ENCODE data around the gene GGCX.

GGCX gene

DNA sequence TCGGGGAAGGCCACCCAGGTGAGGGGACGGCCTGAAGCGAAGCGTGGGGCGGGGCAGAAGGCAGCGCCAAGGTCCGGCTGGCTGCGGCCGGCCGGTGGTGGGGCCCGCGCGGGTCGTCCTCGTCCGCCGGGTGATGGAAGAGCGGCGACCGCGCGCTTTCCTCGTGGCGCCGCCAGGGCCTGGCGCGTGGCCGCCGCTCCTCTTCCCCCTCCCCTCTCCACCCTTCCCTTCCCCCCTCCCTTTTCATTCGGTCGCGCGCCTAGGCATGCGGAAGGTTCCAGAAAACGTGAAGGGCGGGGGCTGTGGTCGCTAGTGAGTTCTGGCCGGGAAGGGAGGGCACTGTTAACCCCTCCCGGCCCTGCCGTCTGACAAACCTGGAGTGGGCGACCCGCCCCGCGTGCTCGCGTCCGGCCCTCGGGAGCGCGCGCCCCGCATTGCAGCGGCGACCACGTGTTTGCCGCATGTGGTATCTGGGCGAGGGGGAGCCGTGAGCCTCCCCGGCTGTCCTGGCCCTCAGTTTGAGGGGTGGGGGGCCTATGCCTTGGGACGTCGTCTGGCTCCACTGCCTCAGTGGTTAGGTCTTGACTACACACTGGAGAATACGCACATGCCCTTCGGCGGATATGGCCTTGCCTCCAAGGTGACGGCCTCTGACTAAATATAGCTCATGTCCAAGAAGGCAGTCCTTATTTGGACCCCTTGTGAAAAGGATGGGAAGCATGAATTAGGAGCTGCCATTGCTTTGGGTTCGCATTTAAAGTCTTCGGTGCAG is 21.7 kb downstream of the GGCX start:
- DNase-seq: no peak

DNA sequence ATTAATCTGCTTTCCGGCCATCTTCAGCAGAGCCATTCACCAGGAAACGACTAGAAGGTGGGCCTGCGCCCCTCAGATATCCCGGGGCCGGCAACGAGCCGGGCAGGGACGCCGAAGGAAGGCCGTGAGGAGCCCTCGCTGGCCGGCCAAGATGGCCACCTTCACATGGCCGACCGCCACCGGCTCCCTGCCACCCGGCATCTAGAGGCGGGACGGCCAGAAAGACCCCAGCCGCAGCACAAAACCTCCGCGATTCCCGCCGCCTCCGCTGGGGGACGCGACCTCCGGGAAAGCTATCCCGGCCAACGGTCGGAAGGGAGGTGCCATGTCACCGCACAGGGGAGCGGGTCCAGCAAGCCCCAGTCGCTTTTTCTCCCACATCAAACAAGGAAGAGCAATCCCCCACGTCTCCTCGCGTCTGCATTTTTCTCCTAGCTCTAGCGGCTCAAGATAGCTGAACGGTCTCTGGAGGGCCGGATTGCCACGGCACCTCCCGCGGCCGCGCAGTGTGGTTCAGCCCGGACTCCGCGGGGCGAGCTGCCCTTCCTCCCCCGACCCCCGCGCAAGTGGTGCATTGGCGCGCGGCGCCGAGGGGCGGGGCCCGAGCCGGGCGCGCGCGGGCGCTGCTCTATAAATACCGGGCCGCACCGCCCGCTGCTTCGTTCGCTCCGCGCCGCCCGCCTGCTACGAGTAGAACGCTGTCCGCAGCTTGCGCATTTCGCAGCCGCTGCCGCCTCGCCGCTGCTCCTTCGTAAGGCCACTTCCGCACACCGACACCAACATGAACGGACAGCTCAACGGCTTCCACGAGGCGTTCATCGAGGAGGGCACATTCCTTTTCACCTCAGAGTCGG is 22.6 kb downstream of the GGCX start, which contains the start of gene MAT2A:
MAT2A (plus strand) TSS at position 662 of the 854 bp plus-strand sequence; CDS start at position 782, 120 bp downstream.
- DNase-seq: peak; percentile 41

DNA sequence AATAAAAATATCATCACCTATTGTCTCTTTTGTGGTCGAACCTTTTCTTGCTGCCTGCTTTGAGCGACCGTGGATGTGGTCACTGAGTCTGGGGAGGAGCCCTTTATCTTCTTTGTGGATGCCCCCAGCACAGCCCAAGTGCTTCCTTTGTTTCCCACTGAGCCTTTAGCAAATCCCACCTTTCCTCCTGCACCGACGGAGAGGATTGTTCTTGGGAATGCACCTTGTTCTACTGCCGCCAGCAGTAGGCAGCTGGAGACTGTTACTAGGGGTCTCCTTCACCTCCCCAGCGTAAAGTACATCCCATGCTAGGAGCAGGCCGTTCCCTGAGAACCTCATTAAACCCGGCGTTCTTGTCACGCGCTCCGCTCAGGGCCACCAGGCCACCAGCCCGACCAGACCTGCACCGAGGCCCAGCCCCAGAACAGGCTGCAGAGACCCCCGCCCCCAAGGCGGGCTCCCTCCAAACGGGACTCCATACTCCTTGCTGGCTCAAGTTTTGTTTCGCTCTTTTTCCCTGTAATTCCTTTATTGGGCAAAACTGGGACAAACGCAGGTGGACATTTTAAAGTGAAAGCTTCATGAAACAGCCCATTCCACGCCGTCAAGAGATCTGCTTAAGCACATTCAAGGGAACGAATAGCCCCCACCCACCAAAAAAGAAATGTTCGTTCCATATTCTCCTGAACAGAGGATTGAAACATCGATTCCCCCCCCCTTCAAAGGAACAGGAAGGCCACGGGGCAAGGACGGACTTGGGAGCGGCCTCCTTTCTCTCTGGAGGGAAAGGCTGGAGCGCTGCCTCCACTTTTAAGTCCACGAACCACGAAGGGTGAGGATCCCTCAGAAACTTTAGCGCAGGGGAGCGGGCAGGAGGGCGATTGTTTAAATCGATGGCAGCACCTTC is 23.4 kb downstream of the GGCX start:
- DNase-seq: no peak

DNA sequence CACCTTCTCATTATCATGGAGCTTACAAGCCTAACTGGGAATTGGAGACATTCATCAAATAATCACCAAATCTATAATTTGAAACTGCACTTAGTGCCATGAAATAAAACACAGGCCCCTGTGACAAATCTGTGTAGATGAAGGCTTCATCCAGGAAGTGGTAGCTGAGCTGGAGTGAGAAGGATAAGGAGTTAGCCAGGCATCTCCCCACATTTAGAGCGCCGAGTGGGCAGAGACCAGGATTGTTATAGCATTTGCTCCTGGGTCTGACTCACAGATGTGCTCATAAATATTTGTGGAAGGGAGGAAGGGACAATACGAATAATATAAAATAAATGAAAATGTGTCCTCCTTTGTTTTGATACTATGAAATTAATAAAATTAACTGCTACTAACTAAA is 24.8 kb downstream of the GGCX start:
- no peak for DNase-seq

DNA sequence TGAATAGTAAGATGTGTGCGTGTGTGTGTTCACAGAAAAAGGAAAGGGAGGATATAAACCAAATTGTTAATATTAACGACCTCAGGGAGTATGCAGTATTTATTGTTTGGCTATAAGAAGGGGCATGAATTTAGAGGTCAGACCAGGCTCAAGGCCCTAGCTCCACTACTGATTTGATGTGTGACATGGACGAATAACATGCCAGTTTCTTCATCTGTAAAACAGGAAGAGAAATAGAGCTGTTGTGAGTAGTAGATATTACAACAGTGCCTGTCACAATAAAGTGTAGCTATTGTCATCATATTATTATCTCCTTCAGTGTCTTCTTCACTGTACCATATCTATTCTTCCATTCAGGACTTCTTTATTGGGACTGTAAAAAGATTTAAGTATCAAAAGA is 26.4 kb downstream of the GGCX start:
- DNase-seq: no peak

DNA sequence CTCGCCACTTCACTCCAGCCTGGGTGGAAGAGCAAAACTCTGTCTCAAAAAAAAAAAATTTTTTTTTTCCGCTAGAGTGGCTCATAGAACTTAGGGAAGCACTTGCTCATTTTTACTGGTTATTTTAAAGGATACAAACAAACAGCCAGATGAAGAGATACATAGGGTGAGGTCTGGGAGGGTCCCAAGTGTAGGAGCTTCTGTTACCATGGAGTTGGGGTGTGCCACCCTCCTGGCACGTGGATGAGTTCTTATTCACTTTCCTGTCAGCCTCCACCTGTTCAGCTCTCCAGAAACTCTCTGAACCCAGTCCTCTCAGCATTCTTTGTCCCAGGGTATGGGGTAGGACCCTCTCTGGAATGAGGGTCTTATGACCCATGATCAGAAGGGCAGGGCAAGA is 27.2 kb downstream of the GGCX start:
- DNase-seq: no peak

DNA sequence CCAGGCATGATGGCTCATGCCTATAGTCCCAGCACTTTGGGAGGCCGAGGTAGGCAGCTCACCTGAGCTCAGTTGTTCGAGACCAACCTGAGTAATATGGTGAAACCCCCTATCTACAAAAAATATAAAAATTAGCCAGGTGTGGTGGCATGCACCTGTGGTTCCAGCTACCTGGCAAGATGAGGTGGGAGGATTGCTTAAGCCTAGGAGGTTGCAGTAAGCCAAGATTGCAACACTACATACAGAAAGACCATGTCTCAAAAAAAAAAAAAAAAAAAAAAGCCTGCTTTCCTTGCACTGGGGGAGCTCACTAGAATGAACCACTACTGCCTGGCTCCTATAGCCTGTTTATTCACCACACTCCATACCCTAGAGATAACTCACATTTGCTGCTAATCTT is 29.7 kb downstream of the GGCX start:
- no peak for DNase-seq

DNA sequence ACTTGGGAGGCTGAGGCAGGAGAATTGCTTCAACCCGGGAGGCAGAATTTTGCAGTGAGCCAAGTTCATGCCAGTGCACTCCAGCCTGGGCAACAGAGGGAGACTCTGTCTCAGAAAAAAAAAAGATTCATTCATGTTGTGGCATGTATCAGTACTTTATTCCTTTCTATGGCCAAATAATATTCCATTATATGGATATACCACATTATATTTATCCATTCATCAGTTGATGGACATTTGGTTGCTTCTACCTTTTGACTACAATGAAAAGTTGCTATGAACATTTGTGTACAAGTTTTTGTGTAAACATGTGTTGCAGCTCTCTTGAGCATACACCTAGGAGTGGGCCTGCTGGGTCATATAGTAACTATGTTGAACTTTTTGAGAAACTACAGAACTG is 31.5 kb downstream of the GGCX start:
- no peak for DNase-seq

DNA sequence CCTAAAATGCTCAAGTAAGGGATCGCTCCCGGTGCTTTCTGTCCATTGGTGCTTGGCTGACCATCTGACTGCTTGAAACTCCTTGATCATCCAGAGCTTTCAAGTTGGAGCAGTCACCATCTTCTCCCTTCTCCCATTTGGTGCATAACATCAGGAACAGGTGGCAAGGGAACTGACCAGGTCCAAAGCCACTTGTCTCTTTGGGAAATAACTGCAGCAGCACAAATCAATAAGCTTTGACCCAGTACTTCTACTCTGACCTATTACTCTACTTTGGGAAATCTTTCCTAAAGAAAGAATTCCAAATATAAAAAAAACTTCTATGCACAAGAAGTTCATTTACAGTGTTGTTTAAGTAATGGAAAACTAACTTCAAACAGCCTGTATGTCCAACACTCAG is 32.9 kb downstream of the GGCX start:
- DNase-seq: no peak

DNA sequence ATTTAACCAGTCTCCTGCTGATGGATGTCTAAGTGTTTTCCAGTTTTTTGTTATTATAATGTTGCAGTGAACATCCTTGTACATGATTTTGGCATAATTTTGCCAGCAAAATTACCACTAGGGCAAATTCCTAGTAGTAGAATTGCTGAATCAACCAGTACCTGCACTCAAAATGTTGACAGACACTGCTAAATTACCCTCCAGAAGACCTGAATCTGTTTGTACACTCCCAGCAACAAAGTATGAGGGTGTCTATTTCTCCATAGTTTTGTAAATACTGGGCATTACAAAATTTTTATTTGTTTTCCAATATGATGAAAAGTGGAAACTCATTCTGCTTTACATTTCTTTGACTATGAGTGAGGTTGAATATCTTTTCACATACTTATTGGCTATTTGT is 33.5 kb downstream of the GGCX start:
- no peak for DNase-seq

DNA sequence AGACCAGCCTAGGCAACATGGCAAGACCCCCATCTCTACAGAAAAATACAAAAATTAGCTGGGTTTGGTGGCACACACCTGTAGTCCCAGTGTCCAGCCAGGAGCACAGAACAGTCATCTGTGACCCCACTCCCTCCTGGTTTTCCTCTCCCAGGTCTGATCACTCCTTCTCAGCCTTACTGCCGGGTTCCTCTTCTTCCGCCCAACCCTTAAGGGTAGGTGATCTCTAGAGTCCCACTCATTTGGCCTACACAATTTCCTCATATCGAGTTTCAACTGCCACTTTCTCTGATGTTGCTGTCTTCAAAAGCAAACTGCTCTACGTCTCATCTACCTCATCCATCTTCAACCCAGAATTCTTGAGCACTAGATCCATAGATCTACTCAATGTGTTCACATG is 35.7 kb downstream of the GGCX start:
- DNase-seq: no peak

DNA sequence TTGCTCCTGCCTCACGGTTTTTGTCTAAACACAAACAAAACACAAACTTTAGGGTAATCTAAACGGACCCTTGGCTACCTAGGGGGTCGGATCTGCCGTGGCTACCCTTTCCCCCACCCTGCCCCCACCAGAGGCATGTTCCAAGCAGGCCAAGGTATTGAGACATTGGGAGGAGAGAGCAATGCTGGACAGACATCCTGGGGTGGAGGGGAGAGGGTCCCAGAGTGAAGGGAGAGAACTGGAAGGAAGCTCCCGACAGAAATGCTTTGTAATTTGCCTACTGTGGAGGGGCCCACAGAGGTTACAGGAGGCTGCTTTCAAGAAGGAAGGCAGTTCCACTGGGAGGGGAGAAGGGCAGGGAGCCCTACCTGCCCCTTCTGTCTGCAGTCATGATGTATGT is 36.3 kb downstream of the GGCX start:
- no peak for DNase-seq

DNA sequence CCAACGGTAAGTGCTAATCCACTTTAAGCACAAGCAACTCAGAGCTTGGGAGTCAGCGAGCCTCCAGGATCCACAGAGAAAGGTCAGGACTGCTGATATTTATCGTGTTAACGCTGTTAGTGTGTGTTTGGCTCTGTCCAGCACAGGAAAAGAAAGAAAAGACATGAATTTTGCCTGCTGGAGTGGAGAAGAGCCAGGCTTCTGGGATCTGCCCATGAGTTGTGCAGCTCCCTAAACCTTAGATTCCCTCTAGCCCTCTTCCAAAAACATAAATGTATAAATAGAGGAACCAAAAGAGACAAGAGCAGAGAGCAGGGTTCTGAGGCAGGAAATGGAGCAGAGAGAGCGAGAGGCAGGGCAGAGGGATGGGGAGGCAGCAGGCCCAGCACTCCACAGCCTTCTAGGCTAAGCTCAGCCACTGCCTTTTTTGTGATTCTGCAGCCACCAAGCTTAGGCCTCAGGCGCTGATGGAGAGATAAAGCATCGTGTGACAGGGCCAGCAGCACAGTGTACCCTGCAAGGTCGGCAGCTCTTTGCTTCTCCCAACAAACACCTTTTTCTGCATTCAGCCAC is 36.9 kb downstream of the GGCX start:
- no peak for DNase-seq

DNA sequence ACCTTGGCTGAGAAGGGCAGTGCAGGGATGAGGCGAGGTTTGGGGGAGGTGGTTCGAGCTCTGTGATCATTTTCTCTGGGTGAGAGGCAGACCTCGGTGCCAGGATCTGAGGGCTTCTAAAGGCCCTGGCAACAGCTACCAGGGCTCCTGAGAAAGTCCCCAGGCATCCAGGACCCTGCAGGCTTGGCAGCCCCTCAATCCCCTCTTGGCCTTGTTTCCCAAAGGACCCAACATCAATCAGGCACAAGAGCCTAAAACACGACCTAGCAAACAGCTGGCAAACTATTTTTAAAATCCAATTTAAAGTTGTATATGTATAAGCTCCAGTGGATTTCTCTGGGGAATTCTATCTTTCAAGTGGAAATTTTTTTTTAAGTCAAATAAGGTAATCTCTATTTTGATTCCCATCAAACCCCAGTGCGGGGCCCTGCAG is 37.4 kb downstream of the GGCX start:
- DNase-seq: no peak

DNA sequence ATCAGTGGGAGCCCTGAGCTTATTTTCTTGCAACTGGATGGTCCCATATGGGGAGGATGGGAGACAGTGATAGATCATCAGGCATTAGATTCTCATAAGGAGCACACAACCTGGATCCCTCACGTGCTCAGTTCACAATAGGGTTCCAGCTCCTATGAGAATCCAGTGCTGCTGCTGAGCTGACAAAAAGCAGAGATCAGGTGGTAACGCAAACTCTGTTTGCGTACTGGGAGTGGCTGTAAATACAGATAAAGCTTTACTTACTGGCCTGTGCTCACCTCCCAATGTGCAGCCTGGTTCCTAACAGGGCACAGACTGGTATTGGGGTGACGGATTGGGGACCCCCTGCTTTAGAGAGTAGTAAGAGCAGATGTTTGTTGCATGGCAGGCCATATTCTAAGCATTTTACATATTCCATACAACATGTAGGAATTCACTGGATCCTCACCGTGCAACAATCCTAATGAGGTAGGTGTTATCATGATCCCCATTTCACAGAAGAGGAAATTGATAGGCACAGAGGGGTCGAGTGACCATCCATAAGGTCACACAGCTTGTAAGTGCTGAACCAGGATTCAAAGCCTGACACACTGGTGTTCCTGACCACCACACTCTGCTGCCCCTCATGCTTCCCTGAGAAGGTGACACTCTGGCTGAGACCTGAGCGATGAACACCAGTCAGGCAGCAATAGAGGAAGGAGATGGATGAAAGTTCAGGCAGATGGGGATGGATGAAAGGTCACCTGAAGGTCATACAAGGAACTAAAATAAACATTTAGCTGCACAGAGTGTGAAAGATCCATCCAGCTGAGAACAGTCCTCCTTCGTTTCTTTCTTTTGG is 38.0 kb downstream of the GGCX start:
- no peak for DNase-seq

DNA sequence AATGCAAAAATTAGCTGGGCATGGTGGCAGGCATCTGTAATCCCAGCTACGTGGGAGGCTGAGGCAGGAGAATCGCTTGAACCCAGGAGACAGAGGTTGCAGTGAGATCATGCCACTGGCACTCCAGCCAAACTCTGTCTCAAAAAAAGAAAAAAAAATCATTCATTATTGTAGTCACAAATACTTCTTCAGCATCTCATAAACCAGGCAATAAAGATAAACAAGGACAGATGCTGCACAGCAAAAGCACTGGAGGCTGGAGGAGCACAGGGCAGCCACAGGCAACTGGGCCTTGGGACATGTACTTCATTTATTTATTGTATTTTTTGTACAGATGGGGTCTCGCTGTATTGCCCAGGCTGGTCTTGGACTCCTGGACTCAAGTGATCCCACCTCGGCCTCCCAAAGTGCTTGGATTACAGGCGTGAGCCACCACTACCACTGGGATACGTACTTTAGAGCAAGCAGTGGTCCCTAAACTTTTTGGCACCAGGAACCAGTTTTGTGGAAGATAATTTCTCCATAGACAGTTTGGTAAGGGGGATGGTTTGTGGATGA is 39.1 kb downstream of the GGCX start:
- DNase-seq: no peak

DNA sequence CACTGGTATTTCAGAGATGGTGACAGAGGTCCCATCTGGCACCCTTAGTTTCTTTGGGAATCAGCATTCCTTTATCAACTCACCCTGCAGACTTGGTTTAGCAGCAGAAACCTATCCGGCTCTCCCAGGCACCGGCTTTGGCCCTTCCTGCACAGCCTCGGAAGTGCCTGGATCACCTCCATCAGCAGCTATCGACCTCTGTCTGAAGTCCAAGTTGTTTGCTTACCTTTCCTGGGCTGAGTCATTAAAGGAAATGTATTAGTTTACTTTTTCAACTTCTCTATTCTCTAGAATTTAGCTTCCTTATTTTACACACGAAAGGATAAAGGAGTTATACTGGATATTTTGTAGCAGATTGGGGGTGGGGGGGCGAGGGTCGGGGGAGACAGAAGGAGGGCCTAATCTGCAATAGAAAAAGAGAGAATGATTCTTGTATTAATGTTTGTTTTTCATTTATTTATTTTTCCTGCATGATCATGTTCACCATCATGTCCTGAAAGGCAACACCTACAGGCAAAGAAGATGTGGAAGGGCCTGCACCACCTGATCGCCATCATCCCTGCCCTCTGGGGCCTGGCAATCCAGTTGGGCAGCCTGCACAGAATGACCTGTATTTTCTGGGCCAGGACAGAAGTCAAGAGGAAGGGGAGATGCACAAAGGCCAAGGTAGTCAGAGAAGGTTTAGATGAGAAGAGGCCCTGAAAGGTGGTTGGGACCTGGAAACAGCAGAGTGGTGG is 44.5 kb downstream of the GGCX start:
- DNase-seq: no peak

DNA sequence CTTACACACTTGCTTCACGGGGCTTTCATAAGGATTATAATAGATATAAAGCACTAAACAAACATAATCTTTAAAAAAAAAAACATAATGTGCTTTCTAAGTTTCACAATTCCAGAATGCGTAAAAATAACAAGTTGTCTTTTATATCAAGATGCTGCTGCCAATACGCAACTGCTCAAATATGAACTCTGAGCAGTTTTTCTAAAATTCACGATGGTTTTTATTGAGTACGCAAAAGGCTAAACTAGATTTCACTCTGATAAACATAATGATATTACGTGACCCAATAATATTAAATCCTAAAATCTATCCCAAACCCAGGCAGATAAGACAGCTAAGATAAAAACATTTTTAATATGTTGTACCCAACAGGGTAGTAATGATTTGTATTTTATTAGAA is 47.0 kb downstream of the GGCX start:
- no peak for DNase-seq

DNA sequence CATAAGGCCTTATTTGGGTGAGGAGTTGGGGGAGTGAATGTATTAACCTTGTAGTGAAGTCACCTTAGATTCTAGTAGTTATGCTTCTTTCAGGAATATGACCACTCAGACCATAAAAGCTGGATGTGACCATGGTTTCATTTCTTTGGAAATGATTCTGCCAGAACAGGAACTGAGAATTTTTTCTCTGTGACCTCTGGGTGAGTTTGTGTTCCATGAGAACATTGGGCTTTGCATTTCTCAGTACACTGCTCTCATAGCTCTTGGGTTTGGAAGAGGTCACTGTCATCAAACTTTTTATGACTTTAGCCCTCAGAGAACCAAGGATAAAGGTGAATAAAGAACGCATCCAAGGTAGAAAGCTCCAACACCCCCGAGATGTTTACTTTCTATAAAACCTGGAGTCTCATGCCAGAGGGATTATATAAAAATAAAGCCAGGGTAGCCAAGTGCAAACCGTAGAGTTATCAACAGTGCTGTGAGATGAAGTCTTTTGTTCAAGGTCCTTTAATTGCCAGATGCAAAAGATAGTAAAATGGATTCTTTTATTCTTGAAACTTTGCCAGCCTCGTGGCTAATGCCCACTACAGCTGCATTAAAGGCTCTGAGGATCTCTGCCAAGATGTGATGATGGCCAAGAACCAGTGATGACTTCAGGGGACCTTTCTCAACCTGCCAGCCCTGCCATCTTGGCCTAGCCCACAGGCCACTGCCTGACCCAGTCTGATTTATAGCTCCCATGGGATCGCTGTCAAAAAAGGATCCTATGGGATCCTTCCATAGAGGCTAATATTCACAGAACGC is 50.1 kb downstream of the GGCX start:
- no peak for DNase-seq

DNA sequence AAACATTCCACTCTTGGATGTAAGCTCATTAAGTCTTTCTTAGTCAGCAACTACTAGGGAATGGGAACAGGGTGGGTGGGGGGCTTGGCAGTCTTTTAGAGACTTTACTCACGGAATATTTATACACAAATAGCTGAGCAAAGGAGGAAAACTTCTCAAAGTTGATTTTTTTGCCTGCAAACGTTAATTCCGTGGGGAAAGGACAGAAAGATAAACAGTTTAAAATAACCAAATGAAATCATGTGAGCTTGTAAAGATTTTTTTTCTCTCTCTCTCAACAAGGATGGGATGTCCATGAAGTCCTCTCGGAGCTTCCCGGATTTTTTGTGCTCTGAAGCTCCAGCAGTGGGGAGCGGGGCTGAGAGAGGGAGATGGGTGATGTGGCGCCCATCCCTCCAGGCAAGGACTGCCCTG is 54.5 kb downstream of the GGCX start:
- DNase-seq: no peak
